ENCODE data around the gene CNTN6.

The CNTN6 gene

DNA sequence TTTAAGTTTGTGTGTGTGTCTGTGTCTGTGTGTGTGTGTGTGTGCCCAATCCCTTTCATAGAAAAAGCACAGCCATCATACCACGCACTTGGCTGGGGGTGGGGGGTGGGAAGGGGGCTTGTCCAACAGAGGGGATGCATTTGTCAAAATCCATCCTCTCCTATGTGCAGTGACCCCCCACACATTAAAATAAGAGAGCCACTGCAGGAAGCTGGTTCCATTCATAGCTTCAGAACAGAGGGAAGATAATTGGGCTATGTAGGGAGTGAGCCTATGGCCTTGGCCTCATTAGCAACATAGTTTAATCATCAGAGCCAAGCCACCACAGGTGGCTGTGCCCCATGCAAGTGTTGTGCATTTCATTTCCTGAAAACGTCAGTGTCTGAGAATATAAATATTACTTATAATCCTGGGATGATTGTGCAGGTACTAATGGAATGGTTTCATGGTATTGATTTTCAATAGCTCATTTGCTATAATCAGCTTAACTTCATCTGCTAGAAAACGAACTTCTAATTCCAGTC is 330.8 kb downstream of the CNTN6 start:
- DNase-seq = no peak

DNA sequence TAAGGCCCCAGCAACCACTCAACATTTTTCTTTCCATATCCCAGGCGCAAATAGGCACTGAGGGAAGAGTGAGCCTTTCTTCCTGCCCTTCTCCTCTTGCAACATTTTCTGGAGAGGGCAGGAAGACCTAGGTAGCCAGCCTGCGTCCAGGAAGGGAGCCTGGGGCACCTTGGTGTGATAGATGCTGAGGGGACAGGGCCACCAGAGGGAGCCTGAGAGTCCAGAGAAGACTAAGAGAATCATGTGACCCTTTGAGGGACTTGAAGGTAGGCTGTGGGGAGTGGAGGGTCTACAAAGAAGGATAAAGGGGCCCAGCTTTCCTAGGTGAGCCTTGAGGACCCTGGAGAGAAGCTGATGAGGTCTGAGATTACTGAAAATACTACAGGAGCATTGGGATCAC is 346.6 kb downstream of the CNTN6 start:
- no peak for DNase-seq

DNA sequence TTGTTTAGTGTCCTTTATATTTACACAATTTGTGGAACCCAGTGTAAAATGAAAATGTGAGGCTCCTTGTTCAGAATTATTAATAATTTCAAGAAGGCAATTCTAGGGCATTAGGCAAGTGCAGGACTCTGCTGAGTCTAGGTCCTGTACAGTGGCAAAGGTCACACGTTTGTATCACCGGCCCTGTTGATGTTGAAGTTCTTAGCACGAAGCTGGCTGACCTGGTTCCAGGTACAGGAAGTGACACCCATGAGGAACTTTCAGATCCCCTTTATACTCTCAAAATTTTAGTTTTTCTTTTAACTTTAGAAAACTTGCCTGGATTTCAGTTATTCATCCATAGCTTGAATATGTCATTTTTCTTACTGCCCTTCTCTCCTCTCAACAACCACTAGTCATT is 349.4 kb downstream of the CNTN6 start:
- DNase-seq = no peak

DNA sequence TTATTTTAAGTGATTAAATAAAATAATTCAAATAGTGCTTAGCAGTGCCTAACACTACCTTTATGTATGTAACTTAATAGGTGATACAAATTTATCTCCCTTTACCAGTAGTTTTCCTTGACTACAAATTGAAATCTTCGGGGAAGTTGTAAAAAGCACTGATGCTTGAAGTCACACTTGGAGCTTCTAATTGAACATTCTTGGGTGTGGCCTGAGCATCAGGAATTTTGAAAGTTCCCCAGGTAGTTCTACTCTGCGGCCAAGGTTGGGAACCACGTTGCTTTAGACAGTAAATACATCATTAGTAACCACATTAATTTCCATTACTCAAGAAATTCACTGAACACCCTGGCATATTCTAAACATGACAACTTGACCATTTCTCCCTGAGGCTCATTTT is 351.4 kb downstream of the CNTN6 start:
- no peak for DNase-seq

DNA sequence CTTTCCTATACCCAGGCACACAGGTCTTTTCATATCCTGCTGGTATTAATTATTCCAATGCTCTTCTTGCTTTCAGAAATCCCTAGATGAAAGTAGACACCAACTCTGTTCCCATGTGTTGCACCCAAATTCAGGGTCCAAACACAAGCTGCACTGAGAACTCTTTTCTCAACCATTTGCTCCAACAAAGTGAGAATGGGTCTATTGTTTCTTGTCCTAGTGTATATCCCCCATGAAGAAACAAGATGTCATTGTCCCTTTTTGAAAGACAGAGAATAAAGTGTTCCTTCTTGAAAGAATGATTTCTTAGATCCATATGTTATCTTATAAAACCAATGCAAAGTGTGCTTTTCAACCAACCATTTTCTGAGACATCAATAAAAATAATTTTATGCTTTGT is 353.7 kb downstream of the CNTN6 start:
- DNase-seq = no peak

DNA sequence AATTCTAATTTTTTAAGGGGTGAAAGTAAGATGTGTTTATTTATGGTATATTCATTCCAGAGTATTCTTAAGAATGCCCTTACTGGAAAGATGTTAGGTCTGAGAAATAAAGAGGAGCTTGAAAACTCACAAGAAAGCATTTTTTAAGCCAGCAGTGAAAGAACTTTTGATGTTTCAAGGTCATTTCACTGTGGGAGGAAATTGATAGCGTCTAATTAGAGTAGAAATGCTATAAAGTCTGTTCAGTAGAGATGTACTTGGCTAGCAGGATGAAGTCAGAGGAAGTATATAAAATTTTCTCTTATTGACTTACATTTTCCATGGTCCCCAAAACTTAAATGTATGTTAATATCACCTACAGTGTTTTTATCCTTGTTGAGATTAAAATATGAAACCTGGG is 354.6 kb downstream of the CNTN6 start:
- DNase-seq = no peak

DNA sequence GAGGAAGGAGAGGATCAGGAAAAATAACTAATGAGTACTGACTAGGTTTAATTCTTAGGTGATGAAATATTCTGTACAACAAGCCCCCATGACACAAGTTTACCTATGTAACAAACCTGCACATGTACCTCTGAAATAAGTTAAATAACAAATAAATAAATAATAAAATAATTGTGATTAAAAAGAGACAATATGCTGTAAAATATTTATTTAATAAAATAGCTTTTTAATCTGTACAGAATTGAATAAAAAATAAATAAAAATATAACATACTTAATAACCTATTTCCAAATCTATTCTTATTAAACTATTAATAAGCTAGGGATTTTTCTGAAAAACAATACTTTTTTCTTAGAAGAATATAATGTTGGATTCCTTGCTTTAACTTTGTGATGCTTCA is 355.6 kb downstream of the CNTN6 start:
- DNase-seq = no peak

Measured in fibroblast of skin of abdomen (primary cell).